Neural progenitor cell (in vitro differentiated cells): ENCODE results near the gene DISC1. TPM values are rescaled to one million over a fixed set of nuclear protein-coding genes. Genes with fewer than 3 reads are reported as not detected.
A peak's percentile ranks its signal among the peaks of the same experiment; 100 is the strongest.

Source experiments
- DNase-seq: peaks from one replicate; pipeline ENCODE4 v3.0.0-alpha.2; 2016; ENCODE audit warnings: low spot score
- H2AFZ ChIP-seq: fragments of 200-600 bp; sonication (generic); replicated peaks from 2 replicates; pipeline ENCODE4 v1.6.1; 2016; ENCODE audit warnings: antibody characterized with exemption
- H3F3A ChIP-seq: fragments of 200-600 bp; sonication (generic); 2 replicates; pipeline ENCODE4 v1.6.1; 2016; ENCODE audit warnings: antibody characterized with exemption, low read depth
- H3K27ac ChIP-seq: fragments of 200-600 bp; sonication (generic); 2 replicates; pipeline ENCODE4 v1.5.1; 2016; ENCODE audit warnings: mild to moderate bottlenecking
- H3K27me3 ChIP-seq: fragments of 200-600 bp; sonication (generic); 2 replicates; pipeline ENCODE4 v1.6.1; 2016; ENCODE audit warnings: mild to moderate bottlenecking, moderate library complexity
- H3K36me3 ChIP-seq: fragments of 200-600 bp; sonication (generic); 2 replicates; pipeline ENCODE4 v1.5.1; 2016
- H3K4me1 ChIP-seq: fragments of 200-600 bp; sonication (generic); 2 replicates; pipeline ENCODE4 v1.6.1; 2016; ENCODE audit warnings: mixed run types
- H3K4me2 ChIP-seq: fragments of 200-600 bp; sonication (generic); 2 replicates; pipeline ENCODE4 v1.6.1; 2016
- H3K4me3 ChIP-seq: fragments of 200-600 bp; sonication (generic); 2 replicates; pipeline ENCODE4 v1.5.1; 2016
- H3K79me2 ChIP-seq: fragments of 200-600 bp; sonication (generic); 2 replicates; pipeline ENCODE4 v1.6.1; 2016; ENCODE audit warnings: low read depth
- H3K9ac ChIP-seq: fragments of 200-600 bp; sonication (generic); 2 replicates; pipeline ENCODE4 v1.6.1; 2016
- H3K9me3 ChIP-seq: fragments of 200-600 bp; sonication (generic); 2 replicates; pipeline ENCODE4 v1.5.1; 2016; ENCODE audit warnings: low read depth
- H4K20me1 ChIP-seq: fragments of 200-600 bp; sonication (generic); 2 replicates; pipeline ENCODE4 v1.6.1; 2016; ENCODE audit warnings: low read depth
- H3K27ac Mint-ChIP-seq: 3 replicates; pipeline ENCODE4 v1.8.0; 2021; ENCODE audit warnings: mixed read lengths
- H3K27me3 Mint-ChIP-seq: 2 replicates; pipeline ENCODE4 v1.8.0; 2022; ENCODE audit warnings: low read depth, mild to moderate bottlenecking, inconsistent platforms, moderate library complexity, mixed read lengths; ENCODE audit not compliant: insufficient read depth
- H3K36me3 Mint-ChIP-seq: 3 replicates; pipeline ENCODE4 v1.8.0; 2021; ENCODE audit warnings: mixed read lengths
- H3K4me1 Mint-ChIP-seq: 3 replicates; pipeline ENCODE4 v1.8.0; 2021; ENCODE audit warnings: mixed read lengths
- H3K4me3 Mint-ChIP-seq: 3 replicates; pipeline ENCODE4 v1.8.0; 2021; ENCODE audit warnings: mild to moderate bottlenecking, moderate library complexity, mixed read lengths
- H3K9me3 Mint-ChIP-seq: 3 replicates; pipeline ENCODE4 v1.8.0; 2020; ENCODE audit warnings: mixed read lengths
- EZH2 ChIP-seq: fragments of 200-600 bp; sonication (generic); IDR thresholded peaks from 2 replicates; pipeline ENCODE4 v1.6.1; 2017; ENCODE audit warnings: antibody characterized with exemption, mild to moderate bottlenecking, moderate library complexity
- EZH2phosphoT487 ChIP-seq: fragments of 200-600 bp; sonication (generic); IDR thresholded peaks from 2 replicates; pipeline ENCODE4 v1.6.1; 2017; ENCODE audit warnings: antibody characterized with exemption
- total RNA-seq: library from RNA; depleted of rRNA; stranded (reverse); fragments of >200 nt; gene quantifications from 2 replicates; pipeline ENCODE4 v1.2.3, GENCODE V29; 2015; ENCODE audit warnings: low replicate concordance
- TF ChIP-seq, protein P1 (sequence below): fragments of 200-600 bp; sonication (generic); IDR thresholded peaks from 2 replicates; pipeline ENCODE4 v1.5.1; 2017; ENCODE audit warnings: antibody characterized with exemption, mild to moderate bottlenecking

The DISC1 gene
- total RNA-seq, 1 donor from 2014 or later = 1.8 TPM

- Histone ChIP-seq H2AFZ (no peak overlapping the region), H3K4me1 (peaks cover 56% of the 10 kb centered on the region), H3K9ac (no peak overlapping the region), H3F3A (peaks cover 30% of the 10 kb centered on the region), H3K36me3 (no peaks in the 10 kb centered on the region), H4K20me1 (no peaks in the 10 kb centered on the region), H3K79me2 (no peaks in the 10 kb centered on the region), H3K9me3 (peaks cover 5% of the 10 kb centered on the region), H3K4me2 (no peak overlapping the region), H3K27me3 (no peaks in the 10 kb centered on the region), H3K4me3 (no peak overlapping the region), H3K27ac (no peak overlapping the region)
- Mint-ChIP-seq H3K9me3 (peaks cover 4% of the 10 kb centered on the region), H3K4me3 (no peak overlapping the region), H3K27ac (no peak overlapping the region), H3K27me3 (peaks cover 5% of the 10 kb centered on the region), H3K36me3 (no peaks in the 10 kb centered on the region), H3K4me1 (peaks cover 58% of the 10 kb centered on the region)
- TF ChIP-seq EZH2 (no peak), EZH2phosphoT487 (no peak)
- TF ChIP-seq, protein P1, sequence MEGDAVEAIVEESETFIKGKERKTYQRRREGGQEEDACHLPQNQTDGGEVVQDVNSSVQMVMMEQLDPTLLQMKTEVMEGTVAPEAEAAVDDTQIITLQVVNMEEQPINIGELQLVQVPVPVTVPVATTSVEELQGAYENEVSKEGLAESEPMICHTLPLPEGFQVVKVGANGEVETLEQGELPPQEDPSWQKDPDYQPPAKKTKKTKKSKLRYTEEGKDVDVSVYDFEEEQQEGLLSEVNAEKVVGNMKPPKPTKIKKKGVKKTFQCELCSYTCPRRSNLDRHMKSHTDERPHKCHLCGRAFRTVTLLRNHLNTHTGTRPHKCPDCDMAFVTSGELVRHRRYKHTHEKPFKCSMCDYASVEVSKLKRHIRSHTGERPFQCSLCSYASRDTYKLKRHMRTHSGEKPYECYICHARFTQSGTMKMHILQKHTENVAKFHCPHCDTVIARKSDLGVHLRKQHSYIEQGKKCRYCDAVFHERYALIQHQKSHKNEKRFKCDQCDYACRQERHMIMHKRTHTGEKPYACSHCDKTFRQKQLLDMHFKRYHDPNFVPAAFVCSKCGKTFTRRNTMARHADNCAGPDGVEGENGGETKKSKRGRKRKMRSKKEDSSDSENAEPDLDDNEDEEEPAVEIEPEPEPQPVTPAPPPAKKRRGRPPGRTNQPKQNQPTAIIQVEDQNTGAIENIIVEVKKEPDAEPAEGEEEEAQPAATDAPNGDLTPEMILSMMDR = no peak
- DNase-seq = no peak
Observed at GRCh38 chr1:231931146-231931545, 304.6 kb downstream of the DISC1 start.

DNA sequence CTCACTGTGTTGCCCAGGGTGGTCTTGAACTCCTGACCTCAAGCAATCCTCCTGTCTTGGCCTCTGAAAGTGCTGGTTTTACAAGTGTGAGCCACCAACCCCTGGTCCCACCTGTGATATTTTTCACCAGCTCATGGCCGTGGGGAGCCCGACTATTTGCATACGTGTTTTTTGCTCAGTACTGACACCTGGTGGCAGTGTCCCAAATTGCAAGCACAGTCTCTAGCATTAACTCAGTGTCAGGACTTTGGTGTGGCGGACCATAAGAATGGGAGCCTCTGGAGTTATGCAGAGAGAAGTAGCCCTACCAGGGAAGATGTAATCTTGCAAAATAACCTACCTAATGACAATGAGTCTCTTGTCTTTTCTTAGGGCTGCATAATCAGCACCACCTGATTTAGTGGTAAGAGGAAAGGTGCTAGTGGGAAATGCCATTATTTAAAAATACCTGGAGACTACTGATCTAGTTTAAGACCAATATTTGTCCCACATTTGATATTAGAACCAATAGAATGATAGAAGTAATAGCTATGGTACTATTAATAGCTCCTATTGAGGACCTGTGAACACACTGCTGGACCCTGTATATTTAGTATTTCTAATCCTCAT lies 305.4 kb downstream of the DISC1 start:
- H3K27me3 ChIP-seq = no peaks in the 10 kb centered on the region
- H3K27me3 Mint-ChIP-seq = peaks cover 5% of the 10 kb centered on the region
- no peak overlapping the region for H2AFZ ChIP-seq
- H3K27ac ChIP-seq = no peak overlapping the region
- no peak for TF ChIP-seq EZH2phosphoT487
- TF ChIP-seq, protein P1 = peak; percentile 57
- peaks cover 30% of the 10 kb centered on the region for H3F3A ChIP-seq
- H3K9ac ChIP-seq = no peak overlapping the region
- H3K36me3 Mint-ChIP-seq = no peaks in the 10 kb centered on the region
- H3K4me3 Mint-ChIP-seq = no peak overlapping the region
- H3K27ac Mint-ChIP-seq = no peak overlapping the region
- H4K20me1 ChIP-seq = no peaks in the 10 kb centered on the region
- H3K9me3 Mint-ChIP-seq = peaks cover 4% of the 10 kb centered on the region
- no peaks in the 10 kb centered on the region for H3K79me2 ChIP-seq
- no peaks in the 10 kb centered on the region for H3K36me3 ChIP-seq
- no peak overlapping the region for H3K4me3 ChIP-seq
- H3K9me3 ChIP-seq = peaks cover 5% of the 10 kb centered on the region
- H3K4me2 ChIP-seq = no peak overlapping the region
- H3K4me1 ChIP-seq = peaks cover 50% of the 10 kb centered on the region
- peaks cover 63% of the 10 kb centered on the region for H3K4me1 Mint-ChIP-seq
- DNase-seq = no peak

GRCh38 chr1:231933711-231934626 lies 307.4 kb downstream of the DISC1 start:
- peaks cover 5% of the 10 kb centered on the region for H3K9me3 ChIP-seq
- TF ChIP-seq, protein P1 = no peak
- TF ChIP-seq EZH2phosphoT487 = no peak
- no peak for TF ChIP-seq EZH2
- no peak for DNase-seq
- no peaks in the 10 kb centered on the region for H3K36me3 Mint-ChIP-seq
- no peaks in the 10 kb centered on the region for H3K36me3 ChIP-seq
- H3K9ac ChIP-seq = no peak overlapping the region
- peaks cover 42% of the 10 kb centered on the region for H3K4me1 ChIP-seq
- no peaks in the 10 kb centered on the region for H3K27me3 ChIP-seq
- no peak overlapping the region for H3K27ac ChIP-seq
- no peak overlapping the region for H3K4me3 ChIP-seq
- H3K27me3 Mint-ChIP-seq = peaks cover 2% of the 10 kb centered on the region
- H3K9me3 Mint-ChIP-seq = peaks cover 4% of the 10 kb centered on the region
- peak overlapping the region; percentile 1 for H3K4me2 ChIP-seq
- peaks cover 65% of the 10 kb centered on the region for H3K4me1 Mint-ChIP-seq
- H3K79me2 ChIP-seq = no peaks in the 10 kb centered on the region
- H3F3A ChIP-seq = peaks cover 28% of the 10 kb centered on the region
- H4K20me1 ChIP-seq = no peaks in the 10 kb centered on the region
- H2AFZ ChIP-seq = no peak overlapping the region
- peak overlapping the region; percentile 33 for H3K27ac Mint-ChIP-seq
- H3K4me3 Mint-ChIP-seq = no peak overlapping the region
